Mucosa of rectum (tissue), 2 donors: Measurements from ENCODE around the gene ARHGEF26.

Experiments
- H3K27ac ChIP-seq, 2 donors: one replicate each; pipeline ENCODE4 v1.7.0; 2013; ENCODE audit warnings: inconsistent platforms in 2 of 2, low read depth in 2 of 2, low read length in 2 of 2
- H3K27me3 ChIP-seq, 2 donors: one replicate each; pipeline ENCODE4 v1.7.0; 2013; ENCODE audit warnings: low read length in 2 of 2; ENCODE audit not compliant: control insufficient read depth in 2 of 2, insufficient read depth in 2 of 2
- H3K36me3 ChIP-seq, 2 donors: one replicate each; pipeline ENCODE4 v1.7.0; 2013; ENCODE audit warnings: low read length in 2 of 2; ENCODE audit not compliant: control insufficient read depth in 2 of 2, insufficient read depth in 2 of 2
- H3K4me1 ChIP-seq, 2 donors: one replicate each; pipeline ENCODE4 v1.7.0; 2013; ENCODE audit warnings: low read length in 2 of 2, mild to moderate bottlenecking in 1 of 2; ENCODE audit not compliant: control insufficient read depth in 2 of 2, insufficient read depth in 2 of 2
- H3K4me3 ChIP-seq, 2 donors: one replicate each; pipeline ENCODE4 v1.7.0; 2013; ENCODE audit warnings: low read length in 2 of 2
- H3K9ac ChIP-seq, 2 donors: one replicate each; pipeline ENCODE4 v1.7.0; 2013; ENCODE audit warnings: low read length in 2 of 2, low read depth in 1 of 2, mild to moderate bottlenecking in 1 of 2
- H3K9me3 ChIP-seq, 2 donors: one replicate each; pipeline ENCODE4 v1.7.0; 2013; ENCODE audit warnings: low read length in 2 of 2; ENCODE audit not compliant: control insufficient read depth in 2 of 2
- donor health status: healthy.
- donor health status: Normal muscosa, but diverticular disease.

ARHGEF26 gene

DNA sequence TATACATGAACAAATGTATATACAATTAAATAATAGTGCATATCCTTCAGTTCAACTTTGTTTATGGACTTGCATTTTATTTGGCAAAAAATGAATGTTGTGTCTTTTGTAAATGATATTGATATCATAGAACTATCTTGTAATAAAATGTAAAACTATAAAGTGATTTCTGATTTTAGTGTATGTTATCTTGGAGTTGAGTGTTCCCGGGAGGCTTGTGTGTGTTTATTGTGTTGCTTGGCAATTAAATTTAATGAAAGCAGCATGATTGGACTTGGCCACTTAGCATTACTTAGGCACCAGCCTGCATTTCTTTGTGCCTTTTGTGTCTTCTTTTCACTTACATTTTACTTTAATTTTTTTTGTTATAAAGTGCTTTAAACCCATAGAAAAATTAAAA lies 10.6 kb downstream of the ARHGEF26 start:
- Histone ChIP-seq H3K27me3 (no peaks in the 10 kb centered on the region), H3K9me3 (no peaks in the 10 kb centered on the region), H3K36me3 (no peaks in the 10 kb centered on the region), H3K27ac (no peak overlapping the region), H3K4me3 (no peak overlapping the region), H3K9ac (no peak overlapping the region), H3K4me1 (peaks cover 4% of the 10 kb centered on the region in 2 donors)

DNA sequence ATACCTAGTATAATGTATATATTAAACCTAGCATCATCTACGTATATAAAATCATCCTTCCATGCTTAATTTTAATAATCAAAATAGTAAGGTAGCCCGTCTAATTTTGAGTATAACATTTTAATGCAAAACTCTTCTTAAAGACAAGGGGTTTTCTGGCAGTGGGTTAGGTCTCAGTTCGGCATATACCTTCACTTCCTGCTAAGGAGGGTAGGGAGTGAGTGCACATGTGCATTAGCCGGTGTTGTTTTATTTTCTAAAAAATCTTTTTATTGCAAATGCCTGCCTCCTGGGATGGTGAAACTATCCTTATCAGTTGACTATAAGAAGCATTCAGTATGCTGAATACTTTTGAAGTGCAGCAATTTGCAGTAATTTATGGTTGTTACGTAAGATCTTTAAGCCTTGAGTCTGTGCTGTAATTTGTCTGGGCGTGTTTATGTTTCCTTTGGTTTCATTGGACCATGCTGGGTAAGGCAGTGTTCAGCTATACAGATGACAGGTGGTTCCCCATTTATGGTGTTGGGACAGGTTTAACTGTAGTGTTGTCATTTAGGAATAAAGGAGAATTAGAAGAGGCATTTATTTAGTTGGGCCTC lies 11.7 kb downstream of the ARHGEF26 start:
- Histone ChIP-seq H3K4me3 (peak overlapping the region; percentile 29 to 39), H3K4me1 (peaks cover 4% of the 10 kb centered on the region in 2 donors), H3K9ac (no peak overlapping the region), H3K36me3 (no peaks in the 10 kb centered on the region), H3K27me3 (no peaks in the 10 kb centered on the region), H3K27ac (peak overlapping the region in 1 of 2 donors; percentile 34), H3K9me3 (no peaks in the 10 kb centered on the region)

DNA sequence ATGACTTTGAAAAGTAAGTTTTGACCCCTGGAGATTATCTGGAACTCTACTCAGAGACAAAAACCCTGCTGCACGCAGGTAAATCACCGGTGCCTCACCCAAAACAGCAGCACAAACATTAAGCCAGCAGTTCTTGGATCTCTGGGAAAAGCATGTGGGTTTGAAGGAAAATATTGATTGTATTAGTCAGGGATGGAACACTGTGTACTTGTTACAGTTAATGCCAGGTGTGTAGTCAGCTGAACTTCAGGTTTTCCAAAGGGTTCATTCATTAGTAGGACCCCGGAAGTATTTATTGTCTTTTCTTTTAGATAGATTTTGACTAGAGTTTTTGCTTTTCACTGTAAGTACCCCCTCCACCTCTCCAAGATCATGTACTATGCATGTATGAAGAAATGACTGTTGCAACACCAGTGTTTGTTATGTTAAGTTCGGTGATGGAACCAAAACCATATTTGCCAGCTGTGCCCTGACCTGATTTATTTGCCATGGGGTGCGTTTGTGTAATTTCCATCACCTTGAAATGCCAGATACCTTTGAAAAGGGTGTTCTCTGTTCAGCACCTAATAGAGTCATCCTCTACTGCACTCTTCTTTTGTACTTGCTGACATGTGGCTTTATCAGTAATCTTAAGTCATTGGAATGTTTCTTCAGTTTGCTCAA lies 14.5 kb downstream of the ARHGEF26 start:
- H3K4me1 ChIP-seq: peaks cover 4% of the 10 kb centered on the region in 2 donors
- no peak overlapping the region for H3K27ac ChIP-seq
- no peaks in the 10 kb centered on the region for H3K36me3 ChIP-seq
- no peak overlapping the region for H3K9ac ChIP-seq
- H3K4me3 ChIP-seq: no peak overlapping the region
- no peaks in the 10 kb centered on the region for H3K27me3 ChIP-seq
- H3K9me3 ChIP-seq: no peaks in the 10 kb centered on the region

DNA sequence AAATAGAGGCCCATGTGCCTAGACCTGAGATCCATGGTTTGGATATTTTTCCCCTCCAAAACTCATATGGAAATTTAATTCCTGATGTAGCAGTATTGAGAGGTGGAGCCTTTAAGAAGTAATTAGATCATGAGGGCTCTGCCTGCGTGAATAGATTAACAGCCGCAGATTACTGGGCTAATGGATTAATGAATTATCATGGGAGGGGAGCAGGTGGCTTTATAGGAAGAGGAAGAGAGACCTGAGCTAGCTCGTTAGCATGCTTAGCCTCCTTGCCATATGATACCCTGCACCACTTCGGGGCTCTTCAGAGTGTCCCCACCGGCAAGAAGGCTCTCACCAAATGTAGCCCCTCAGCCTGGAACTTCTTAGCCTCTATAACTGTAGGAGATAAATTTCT lies 15.8 kb downstream of the ARHGEF26 start:
- Histone ChIP-seq H3K4me1 (peaks cover 4% of the 10 kb centered on the region in 2 donors), H3K9me3 (no peaks in the 10 kb centered on the region), H3K4me3 (no peak overlapping the region), H3K9ac (no peak overlapping the region), H3K27me3 (no peaks in the 10 kb centered on the region), H3K27ac (no peak overlapping the region), H3K36me3 (no peaks in the 10 kb centered on the region)

DNA sequence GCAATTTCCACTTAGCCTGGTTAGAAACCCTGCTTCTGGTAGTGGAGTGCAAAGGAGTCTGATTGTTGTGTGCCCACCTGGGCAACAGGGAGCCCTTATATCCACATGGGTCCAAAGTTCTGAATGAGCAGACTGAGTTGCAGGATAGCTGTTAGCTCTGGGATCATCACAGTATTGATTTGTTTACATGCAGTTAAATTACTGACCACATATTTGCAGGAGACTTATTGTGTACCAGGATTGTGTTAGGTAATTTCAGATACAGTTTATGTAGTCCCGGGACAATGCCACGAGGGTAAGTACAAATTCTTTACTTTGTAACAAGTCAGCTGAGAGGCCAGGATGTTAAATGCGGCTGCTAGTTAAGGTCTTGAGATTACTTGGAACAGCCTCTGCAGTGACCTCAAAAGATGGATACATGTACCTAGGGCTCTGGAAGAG lies 18.8 kb downstream of the ARHGEF26 start:
- Histone ChIP-seq H3K36me3 (no peaks in the 10 kb centered on the region), H3K27ac (no peak overlapping the region), H3K4me3 (no peak overlapping the region), H3K4me1 (no peaks in the 10 kb centered on the region), H3K9ac (no peak overlapping the region), H3K27me3 (no peaks in the 10 kb centered on the region), H3K9me3 (no peaks in the 10 kb centered on the region)

DNA sequence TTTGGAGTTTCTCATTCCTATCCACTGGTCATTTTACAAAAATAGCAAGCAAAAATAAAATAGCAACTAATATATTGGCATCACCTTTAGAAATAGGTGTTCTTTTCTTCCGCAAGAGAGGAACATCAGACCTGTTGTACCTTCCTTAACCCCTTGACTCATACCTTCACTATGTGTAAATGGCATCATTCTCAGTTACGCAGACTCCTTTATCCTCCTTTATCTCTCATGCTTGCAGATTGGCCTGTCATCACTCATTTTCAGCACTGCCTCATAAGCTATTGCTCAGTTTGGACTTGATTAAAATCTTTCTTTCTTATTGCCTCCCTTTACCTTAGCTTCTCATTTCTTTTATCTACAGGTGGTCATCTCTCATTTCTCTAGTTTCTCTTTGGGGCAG lies 21.4 kb downstream of the ARHGEF26 start:
- H3K27me3 ChIP-seq: no peaks in the 10 kb centered on the region
- no peaks in the 10 kb centered on the region for H3K4me1 ChIP-seq
- H3K9ac ChIP-seq: no peak overlapping the region
- H3K4me3 ChIP-seq: no peak overlapping the region
- H3K36me3 ChIP-seq: no peaks in the 10 kb centered on the region
- no peaks in the 10 kb centered on the region for H3K9me3 ChIP-seq
- H3K27ac ChIP-seq: no peak overlapping the region

DNA sequence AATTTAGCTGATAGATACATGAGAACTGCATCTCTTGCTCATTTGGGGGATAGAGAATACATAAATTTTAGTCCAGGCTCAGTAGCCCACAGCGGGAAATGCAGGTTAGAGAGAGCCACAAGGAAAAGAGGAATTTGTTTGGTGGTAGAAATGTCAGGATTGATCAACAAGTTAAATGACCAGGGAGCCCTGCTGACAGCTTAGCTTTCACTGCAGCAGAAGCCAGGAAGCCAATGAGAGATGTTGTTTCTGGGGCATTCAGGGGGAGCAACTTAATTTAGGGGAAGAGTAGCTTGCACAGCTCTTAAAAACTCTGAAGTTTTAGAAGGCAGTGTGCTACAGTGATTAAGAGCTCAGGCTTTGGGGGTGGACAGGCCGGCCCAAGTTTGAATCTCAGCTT lies 22.7 kb downstream of the ARHGEF26 start:
- no peaks in the 10 kb centered on the region for H3K4me1 ChIP-seq
- H3K27me3 ChIP-seq: no peaks in the 10 kb centered on the region
- H3K9me3 ChIP-seq: no peaks in the 10 kb centered on the region
- no peaks in the 10 kb centered on the region for H3K36me3 ChIP-seq
- no peak overlapping the region for H3K27ac ChIP-seq
- no peak overlapping the region for H3K4me3 ChIP-seq
- no peak overlapping the region for H3K9ac ChIP-seq

DNA sequence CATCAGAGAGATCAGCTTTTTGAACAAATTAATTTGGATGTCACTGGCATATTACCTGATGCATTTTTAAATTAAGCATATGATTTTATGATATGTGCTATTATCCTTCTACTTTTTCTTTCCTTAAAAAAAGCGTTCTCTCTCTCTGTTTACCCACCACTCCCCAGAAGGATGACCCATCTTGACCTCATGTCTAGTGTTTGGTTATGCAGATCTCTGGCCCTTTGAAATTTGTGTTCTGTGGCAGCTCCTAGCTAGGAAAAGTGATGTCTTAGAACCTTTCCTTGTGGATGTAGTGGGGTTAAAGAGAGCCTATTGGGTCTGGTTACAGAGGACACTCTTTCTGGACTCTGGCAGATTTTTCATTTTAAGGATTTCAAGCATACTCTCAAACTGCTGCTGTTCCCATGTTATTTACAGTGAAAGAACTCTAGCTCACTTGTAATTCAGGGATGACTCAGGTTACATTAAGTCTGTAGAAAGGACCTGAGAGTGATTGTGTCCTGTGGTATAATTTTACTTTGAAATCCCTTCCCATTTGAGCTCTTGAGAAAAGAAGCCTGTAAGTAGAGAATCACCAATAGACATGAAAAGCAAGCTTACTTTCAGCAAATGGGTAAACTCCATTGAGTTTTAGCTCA lies 23.8 kb downstream of the ARHGEF26 start:
- Histone ChIP-seq H3K27ac (no peak overlapping the region), H3K4me3 (no peak overlapping the region), H3K36me3 (no peaks in the 10 kb centered on the region), H3K4me1 (no peaks in the 10 kb centered on the region), H3K9ac (no peak overlapping the region), H3K27me3 (no peaks in the 10 kb centered on the region), H3K9me3 (no peaks in the 10 kb centered on the region)

DNA sequence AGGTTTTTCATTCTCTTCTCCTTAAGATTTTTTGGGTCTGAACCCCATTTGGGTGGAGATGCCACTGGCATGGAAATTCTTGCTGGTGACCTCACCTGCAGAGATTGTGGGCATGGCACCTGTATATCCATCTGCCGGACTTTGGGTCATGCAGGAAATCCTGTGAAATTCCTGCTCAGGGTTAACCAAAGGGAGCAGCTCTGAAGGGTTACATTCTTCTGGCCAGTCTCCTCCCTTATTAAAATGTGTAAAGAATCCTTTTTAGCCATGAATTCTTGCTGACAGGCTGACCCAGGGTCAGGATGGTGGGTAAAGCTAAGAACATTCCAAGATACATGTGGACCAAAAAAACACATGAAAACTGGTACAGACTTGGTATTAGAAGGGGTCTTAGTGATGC lies 27.4 kb downstream of the ARHGEF26 start:
- Histone ChIP-seq H3K27ac (no peak overlapping the region), H3K36me3 (no peaks in the 10 kb centered on the region), H3K9me3 (no peaks in the 10 kb centered on the region), H3K9ac (no peak overlapping the region), H3K4me1 (no peaks in the 10 kb centered on the region), H3K4me3 (no peak overlapping the region), H3K27me3 (no peaks in the 10 kb centered on the region)

DNA sequence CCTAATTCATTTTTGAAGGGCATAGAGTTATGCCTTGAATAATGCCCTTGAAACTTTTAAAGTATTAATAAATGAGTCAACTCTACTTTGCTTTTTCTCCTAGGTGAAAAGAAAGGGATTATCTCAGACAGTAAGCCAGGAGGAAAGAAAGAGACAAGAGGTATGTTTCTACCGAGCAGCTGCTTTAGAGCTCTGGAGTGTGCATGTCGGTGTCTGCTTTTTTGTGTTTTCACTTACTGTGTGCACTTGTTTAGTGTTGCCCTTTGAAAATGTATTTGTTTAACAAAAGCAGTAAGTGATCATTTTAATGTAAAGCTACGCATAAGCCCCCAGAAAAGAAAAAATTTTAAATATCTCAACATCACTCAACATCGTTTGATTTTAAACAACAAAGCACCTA lies 28.1 kb downstream of the ARHGEF26 start:
- no peaks in the 10 kb centered on the region for H3K9me3 ChIP-seq
- H3K4me1 ChIP-seq: no peaks in the 10 kb centered on the region
- H3K27ac ChIP-seq: no peak overlapping the region
- no peak overlapping the region for H3K9ac ChIP-seq
- H3K4me3 ChIP-seq: no peak overlapping the region
- H3K27me3 ChIP-seq: no peaks in the 10 kb centered on the region
- H3K36me3 ChIP-seq: no peaks in the 10 kb centered on the region
